ENCODE measurements around the gene GJB1.

- TF ChIP-seq TAF1 (IDR thresholded peaks at IDR 0.05; ENCODE audit: borderline replicate concordance, insufficient read depth, low read length) (no peak), SIN3A (IDR thresholded peaks at IDR 0.05; ENCODE audit: borderline replicate concordance, insufficient read depth, low read length) (no peak), POLR2AphosphoS5 (IDR thresholded peaks at IDR 0.05; ENCODE audit: low read depth, low read length) (no peak), FOXP2 (optimal IDR thresholded peaks at IDR 0.05; ENCODE audit: borderline replicate concordance, extremely low read depth, extremely low read length, insufficient read depth) (no peak)
- TF ChIP-seq, protein P1, sequence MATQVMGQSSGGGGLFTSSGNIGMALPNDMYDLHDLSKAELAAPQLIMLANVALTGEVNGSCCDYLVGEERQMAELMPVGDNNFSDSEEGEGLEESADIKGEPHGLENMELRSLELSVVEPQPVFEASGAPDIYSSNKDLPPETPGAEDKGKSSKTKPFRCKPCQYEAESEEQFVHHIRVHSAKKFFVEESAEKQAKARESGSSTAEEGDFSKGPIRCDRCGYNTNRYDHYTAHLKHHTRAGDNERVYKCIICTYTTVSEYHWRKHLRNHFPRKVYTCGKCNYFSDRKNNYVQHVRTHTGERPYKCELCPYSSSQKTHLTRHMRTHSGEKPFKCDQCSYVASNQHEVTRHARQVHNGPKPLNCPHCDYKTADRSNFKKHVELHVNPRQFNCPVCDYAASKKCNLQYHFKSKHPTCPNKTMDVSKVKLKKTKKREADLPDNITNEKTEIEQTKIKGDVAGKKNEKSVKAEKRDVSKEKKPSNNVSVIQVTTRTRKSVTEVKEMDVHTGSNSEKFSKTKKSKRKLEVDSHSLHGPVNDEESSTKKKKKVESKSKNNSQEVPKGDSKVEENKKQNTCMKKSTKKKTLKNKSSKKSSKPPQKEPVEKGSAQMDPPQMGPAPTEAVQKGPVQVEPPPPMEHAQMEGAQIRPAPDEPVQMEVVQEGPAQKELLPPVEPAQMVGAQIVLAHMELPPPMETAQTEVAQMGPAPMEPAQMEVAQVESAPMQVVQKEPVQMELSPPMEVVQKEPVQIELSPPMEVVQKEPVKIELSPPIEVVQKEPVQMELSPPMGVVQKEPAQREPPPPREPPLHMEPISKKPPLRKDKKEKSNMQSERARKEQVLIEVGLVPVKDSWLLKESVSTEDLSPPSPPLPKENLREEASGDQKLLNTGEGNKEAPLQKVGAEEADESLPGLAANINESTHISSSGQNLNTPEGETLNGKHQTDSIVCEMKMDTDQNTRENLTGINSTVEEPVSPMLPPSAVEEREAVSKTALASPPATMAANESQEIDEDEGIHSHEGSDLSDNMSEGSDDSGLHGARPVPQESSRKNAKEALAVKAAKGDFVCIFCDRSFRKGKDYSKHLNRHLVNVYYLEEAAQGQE (IDR thresholded peaks at IDR 0.05; ENCODE audit: insufficient read depth in 1 of 2, low read depth in 2 of 2, low read length in 2 of 2): 0 out of 4 replicates have a peak, but pooled peaks of 1 of the 2 experiments have one; percentile 18
Measured at GRCh38 chrX:71225676-71226075, 2.7 kb downstream of the GJB1 start.

All from PFSK-1 (cell line).